KG1 (cell line): Measurements from ENCODE around the gene HSPB7.
"Not testable (repeated sequence)": the region's sequence is repeated elsewhere in the genome, so short reads cannot be mapped to it uniquely, and the experiment has no call there.

Experiments used
- DNase-seq: peaks from one replicate; lab custom pipeline; 2025; lab: John Stamatoyannopoulos, UW

HSPB7 gene

DNA sequence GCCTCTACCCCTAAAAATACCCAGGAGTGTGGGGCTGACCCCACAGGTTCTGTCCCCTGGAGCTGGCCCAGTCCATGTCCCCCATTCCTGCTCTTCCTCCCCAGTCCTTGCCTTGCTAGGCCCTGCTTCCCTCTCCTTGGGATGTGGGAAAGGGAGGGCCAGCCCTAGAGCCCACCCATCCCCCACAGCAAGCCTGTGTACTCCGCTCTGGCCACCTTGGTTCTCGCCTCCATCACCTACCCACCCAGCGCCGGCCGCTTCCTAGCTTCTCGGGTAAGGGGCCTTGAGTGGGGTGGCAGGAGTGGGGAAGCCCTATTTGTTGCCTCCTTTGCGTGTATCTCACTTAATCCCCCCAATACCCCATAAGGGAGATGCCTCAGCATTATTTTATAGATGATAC, 32.5 kb upstream of the HSPB7 start:
- DNase-seq = no peak

DNA sequence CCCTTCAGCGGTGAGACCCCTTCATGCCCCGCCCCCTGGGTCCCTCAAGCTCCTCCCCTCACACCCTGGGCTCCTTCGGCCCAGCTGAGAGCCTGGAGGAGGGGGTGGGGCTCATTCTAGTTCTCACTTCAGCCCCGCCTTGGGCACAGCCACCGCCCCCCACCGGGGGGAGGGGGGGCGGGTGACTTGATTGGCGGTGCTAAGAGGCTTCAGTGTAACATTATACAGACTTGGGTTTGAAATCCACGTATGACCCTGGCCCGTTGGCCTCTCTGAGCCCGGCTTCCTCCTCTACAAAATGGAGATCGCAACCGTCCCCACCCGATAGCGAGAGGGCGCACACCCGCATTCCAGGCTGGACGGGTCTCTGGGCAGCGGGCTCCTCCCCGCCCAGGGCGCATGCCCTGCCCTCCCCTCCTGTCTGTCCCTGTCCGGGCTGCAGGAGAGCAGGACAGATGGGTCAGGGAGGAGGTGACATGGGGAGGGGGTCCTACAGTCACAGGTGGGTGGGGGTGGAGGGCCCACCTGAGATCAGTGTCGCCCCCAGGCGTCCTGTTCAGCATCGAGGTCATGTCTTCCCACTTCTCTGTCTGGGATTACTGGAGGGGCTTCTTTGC, 30.8 kb upstream of the HSPB7 start:
- DNase-seq = no peak

DNA sequence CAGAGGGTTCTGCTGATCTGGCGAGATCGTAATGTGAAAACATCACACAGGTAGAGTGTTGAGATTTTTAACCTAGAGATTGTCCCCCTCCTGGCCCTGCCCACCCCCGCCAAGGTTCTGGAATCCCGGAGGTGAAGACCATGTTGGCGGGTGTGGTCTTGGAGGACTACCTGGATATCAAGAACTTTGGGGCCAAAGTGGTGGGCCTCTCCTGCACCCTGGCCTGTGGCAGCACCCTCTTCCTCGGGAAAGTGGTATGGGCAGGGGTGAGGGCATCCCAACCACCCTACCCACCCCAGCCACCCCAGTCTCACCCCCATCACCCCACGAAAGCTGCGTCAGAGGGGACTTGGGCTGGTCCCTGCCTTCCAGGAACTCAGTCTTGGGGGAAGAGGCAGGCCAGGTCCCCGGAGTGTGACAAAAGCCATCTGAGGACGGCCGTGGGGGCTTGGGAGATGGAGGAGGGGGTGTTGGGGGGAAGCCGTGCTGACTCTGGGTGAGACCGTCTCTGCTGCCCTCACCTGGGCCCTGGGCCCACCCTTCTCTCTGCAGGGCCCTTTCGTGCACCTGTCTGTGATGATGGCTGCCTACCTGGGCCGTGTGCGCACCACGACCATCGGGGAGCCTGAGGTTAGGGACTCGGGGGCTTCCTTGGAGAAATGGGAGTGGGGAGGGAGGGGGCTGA, 30.1 kb upstream of the HSPB7 start:
- no peak for DNase-seq

DNA sequence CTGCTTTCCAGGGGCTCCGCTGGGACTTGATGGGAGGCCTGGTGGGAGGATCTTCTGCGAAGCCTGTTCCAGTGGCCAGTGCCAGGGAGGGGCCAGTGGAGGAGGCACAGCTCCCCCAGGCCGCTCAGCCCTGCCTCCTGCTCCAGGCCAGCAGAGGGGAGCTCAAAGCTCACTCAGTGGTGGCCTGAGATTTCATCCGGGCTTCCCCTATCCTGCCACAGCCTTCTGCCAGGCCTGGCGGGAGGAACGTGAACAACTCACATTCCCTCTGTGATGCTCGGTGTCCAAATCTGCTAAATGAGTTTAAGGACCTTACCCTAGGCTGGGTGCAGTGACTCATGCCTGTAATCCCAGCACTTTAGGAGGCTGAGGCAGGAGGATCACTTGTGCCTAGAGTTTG, 29.0 kb upstream of the HSPB7 start:
- no peak for DNase-seq

DNA sequence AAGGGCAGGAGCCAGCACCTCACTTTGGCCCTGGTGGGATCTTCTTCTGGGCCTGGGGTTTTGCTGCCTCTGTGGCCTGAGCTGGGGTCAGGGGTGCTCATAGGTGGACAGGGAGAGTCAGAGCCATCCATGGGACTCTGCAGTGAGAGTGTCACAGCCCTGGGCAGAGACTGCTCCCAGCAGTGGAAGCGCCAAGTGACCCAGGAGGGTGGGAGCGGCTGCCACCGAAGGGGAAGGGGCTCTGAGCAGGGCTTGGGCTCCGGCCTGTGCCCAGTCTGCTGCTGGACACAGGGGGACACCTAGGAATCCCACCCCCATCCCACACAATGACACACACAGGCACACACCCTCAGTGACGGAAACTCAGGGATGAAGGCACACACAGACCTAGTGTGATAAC, 26.1 kb upstream of the HSPB7 start:
- no peak for DNase-seq

DNA sequence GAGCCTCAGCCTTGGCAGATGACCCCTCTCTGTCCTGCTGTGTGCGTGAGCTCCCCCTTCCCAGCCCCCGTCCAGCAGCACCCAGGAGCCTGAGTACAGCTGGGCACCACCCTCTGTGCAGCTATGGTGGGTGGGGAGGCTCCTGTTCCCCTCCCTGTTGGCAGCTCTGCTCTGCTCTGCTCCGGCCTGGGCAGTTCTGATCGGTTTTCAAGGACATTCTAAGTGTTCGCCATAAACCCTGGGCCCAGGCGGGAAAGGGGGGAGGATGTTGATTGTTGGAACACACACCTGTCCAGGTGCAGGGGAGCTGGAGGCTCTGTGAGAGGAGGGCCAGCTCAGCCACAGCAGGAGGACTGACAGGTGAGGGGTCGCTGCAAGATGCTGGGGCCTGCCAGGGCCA, 25.7 kb upstream of the HSPB7 start, which contains the start of gene CLCNKB:
Gene CLCNKB (plus strand): TSS at position 262 of the 400 bp plus-strand sequence. CDS start 711 bp downstream, outside the sequence.
- no peak for DNase-seq

DNA sequence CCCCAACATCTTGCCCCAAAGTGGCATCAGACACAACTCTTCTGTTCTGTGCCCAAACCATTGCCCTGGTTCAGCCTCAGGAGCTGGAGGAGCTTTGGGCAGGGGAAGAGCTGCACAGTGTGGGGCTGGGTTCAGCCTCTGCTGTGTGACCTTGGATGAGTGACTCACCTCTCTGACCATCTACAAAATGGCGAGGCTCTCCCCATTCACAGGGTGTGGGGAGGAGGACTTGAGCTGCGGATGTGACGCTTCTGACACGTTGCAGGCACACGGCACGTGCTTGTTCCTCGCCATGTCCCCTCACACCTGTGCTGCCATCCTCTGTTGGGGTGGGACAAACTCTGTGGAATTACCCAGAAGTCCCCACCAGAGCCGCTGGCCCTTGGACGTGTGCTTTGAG, 24.8 kb upstream of the HSPB7 start:
- not testable (repeated sequence) for DNase-seq

DNA sequence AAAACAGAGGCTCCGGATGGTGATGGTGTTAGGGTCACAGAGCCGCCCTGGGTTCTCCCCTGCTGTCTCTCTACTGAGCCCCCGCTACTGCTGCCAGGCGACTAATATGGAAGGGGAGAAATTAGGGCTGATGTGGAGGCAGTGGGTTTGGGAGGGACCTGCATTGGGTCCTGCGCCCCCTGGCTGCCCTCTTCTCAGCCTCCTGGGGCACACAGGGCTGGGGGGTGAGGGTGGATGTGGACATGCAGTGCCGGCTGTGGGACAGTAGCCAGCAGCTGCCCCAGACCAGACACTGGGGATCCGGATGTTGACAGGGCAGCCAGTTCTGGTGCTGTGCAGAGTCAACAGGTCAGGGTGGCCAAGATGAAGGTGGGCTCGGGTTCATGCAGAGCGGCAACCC, 24.3 kb upstream of the HSPB7 start:
- DNase-seq = no peak

DNA sequence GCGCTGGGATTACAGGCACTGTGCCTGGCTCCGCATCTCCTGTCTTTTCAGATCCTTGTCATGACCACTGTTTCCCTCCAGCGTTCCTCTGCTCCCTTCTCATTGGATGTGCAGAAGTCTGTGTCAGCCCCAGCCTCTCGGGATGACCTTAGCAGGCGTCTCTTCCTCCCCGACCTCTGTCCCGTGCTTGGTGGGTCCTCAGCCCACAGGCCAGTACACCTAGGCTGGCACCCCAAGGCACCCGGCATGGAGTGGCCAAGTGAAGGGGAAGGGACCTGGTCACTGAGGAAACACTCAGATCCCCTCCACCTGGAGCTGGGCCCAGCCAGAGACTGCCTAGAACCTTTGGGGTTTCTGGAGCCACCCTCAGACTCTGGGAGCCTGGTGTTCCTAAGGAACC, 23.4 kb upstream of the HSPB7 start:
- DNase-seq = no peak

DNA sequence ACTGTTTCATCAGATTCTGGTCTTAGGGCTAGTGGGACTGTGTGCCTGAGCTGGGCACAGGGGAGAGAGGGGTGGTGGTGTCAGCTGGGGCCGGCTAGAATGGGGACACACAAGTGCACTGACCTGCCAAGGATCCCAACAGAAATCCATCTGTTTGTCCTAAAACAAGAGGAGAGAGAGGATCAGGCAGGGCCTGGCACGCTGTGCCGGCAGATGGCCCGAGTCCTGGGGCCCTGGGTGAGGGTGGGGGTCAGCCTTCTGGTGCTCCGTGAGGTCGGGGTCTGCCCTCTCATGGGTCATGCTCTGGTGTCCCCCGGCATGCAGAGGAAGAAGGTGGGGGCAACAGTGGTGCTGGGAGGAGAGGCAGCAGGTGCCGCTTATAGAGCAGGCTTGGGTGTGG, 22.0 kb upstream of the HSPB7 start:
- not testable (repeated sequence) for DNase-seq

DNA sequence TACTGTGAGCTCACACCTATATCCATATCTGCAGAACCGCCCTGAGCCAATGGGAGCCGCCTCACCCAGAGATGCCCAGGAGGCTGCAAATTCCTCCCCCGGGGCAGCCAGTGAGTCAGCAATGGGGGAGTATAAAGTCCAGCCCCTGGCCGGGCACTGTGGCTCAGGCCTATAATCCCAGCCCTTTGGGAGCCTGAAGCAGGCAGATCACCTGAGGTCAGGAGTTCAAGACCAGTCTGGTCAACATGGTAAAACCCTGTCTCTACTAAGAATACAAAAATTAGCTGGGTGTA, 20.7 kb upstream of the HSPB7 start:
- DNase-seq = no peak

DNA sequence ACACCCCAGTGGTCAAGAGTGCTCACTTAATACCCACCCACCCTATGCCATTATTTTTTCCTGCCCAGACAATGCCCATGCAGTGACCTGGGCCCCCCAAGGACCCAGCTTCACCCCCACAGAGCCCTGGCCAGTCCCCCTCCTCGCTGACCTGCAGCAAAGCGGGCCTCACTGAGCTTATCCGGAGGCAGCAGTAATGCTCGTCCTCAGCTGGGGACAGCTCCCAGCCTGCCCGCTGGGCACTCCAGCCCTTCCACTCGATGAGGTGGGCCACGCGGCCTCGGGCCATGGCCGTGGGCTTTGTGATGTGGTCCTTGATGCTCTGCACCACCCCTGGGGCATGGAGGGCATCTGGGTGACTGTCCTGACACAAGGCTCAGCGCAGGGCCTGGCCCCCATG, 18.6 kb upstream of the HSPB7 start:
- not testable (repeated sequence) for DNase-seq

DNA sequence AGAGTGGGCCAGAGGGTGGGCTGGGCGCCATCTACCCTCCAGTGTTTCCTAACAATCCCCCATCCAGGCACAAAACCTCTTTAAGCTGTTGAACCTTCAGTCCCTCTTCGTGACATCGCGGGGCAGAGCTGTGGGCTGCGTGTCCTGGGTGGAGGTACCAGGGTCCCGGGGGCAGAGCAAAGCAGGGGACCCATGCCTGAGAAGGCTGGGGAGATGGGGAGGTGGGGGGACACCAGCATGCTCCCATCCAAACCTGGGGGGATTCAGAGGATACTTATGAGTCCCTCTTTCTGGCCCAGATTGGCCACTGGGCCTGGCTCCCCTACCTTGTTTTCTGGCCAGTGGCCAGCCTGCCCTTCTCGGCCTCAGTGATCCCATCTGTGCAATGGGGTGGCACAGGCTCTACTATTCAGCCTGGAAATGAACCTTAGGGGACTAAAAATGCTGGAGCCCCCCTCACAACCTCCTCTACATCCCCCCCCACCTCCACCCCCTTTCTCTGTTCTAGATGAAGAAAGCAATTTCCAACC, 15.3 kb upstream of the HSPB7 start:
- not testable (repeated sequence) for DNase-seq

DNA sequence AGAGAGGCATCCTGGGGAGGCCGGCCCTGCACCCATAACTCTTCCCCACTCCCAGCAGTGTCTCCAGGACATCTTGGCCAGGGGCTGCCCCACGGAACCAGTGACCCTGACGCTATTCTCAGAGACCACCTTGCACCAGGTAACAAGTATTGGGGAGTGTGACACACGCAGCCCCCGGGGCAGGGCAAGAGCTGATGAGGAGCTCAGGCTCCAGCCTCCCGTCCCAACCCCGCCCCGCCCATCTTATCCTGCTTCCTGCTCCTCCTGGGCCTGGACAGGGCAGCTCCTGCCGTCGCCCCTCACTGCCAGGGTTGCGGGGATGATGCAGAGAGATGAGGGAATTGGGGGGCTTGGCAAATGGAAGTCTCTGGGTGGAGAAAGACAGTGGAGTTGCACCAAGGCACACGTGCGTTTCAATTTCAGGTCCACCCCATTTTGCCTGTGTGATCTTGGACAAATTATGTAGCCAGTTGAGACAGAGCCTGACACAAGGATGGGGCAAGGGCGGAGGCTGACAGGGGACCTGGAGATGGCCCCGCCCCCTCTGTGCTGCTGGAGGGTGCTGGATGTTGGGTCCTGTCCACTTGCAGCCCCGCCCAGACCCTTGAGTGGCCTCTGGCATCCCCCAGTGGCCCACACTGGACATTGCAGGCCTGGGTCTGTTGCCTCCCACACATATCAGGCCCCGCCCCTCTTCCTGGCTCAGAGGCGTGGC, 14.7 kb upstream of the HSPB7 start:
- DNase-seq = peak; percentile 39

DNA sequence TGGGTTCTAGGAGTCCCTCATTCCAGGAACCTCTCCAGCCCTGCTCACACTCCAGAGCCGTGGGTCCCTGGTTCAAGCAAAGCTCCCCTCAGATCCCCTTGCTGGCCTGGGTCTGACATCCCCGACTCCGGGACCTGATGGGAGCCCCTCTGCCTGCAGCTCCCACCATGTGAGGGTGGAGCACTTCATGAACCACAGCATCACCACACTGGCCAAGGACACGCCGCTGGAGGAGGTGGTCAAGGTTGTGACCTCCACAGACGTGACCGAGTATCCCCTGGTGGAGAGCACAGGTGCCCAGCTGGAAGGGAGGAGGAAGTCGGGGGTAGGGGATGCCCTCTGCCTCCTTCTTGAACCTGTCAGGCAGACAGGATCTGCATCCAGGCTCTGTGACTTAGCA, 13.7 kb upstream of the HSPB7 start:
- DNase-seq = no peak

DNA sequence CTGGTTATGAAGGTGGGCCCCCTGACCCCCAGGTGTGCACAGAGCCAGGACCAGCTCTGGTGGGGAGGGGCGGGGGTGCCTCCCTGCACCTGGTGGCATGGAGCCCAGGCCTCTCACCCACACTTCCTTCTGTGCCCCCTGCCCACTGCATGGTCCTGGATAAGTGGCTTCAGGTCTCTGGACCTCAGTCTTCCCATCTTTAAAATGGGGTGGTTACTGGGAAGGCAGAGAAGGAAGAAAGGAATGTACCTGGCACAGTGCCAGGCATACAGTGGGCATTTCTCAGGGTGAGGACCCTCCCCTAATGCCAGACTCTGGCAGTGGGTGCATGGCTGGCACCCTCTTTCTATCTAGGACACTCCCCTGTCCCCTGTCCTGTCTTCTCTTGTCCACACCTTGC, 11.4 kb upstream of the HSPB7 start:
- DNase-seq = no peak

DNA sequence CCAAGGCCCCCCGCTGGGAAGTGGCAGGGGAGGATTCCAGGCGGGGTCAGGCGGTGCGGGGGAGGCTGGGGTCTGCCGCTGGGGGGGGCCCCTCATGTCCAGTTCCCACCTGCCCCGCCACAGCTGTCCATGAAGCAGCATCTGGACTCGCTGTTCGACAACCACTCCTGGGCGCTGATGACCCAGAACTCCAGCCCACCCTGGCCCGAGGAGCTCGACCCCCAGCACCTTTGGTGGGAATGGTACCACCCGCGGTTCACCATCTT, 11.1 kb upstream of the HSPB7 start:
- DNase-seq = not testable (repeated sequence)

DNA sequence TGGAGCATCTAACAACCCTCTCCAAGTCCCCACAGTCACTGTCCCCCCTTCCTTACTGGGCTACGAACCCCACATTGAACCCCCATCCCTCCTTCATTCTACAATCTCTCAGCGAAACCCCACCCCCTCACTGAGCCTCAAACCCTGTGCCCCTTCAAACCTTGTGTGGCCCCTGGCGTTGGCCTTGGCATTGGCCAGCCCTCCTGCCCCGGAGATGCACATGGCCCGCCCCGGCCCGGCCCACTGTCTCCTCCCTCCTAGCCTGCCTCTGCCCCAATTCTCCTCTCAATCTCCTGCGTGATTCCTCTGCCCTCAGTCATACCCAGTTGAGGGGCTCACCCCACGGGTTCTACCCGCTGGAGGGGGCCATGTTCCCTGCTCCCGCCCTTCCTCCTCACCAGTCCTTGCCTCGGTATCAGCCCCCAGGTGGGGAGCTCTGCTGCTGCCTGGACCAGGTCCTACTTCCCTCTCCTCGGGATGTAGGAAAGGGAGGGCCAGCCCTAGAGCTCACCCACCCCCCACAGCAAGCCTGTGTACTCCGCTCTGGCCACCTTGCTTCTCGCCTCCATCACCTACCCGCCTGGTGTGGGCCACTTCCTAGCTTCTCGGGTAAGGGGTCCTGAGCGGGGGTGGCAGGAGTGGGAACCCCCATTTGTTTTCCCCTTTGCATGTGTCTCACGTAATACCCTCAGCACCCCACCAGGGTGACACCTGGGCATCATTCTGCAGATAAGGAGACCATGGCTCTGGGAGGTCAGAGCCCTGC, 10.6 kb upstream of the HSPB7 start:
- DNase-seq = no peak

DNA sequence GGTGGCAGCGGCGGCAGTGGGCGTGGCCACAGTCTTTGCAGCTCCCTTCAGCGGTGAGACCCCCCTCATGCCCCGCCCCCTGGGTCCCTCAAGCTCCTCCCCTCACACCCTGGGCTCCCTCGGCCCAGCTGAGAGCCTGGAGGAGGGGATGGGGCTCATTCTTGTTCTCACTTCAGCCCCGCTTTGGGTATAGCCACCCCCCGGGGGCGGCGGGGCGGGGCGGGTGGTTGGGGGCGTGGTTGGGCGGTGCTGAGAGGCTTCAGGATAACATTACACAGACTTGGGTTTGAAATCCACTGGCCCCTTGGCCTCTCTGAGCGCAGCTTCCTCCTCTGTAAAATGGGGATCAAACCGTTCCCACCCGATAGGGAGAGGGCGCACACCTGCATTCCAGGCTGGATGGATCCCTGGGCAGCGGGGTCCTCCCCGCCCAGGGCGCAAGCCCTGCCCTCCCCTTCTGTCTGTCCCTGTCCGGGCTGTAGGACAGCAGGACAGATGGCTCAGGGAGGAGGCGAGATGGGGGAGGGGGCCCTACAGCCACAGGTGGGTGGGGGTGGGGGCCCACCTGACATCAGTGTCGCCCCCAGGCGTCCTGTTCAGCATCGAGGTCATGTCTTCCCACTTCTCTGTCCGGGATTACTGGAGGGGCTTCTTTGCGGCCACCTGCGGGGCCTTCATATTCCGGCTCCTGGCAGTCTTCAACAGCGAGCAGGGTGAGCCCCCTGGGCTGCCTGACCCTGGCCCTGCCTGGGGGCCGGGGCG, 9.1 kb upstream of the HSPB7 start:
- no peak for DNase-seq

DNA sequence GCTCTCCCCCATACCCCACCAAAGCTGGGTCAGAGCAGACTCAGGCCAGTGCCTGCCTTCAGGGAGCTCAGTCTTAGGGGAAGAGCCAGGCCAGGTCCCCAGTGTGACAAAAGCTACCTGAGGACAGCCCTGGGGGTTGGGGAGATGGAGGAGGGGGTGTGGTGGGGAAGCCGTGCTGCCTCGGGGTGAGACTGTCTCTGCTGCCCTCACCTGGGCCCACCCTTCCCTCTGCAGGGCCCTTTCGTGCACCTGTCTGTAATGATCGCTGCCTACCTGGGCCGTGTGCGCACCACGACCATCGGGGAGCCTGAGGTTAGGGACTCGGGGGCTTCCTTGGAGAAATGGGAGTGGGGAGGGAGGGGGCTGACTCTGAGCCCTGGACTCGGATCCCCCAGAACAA, 8.5 kb upstream of the HSPB7 start:
- DNase-seq = not testable (repeated sequence)

DNA sequence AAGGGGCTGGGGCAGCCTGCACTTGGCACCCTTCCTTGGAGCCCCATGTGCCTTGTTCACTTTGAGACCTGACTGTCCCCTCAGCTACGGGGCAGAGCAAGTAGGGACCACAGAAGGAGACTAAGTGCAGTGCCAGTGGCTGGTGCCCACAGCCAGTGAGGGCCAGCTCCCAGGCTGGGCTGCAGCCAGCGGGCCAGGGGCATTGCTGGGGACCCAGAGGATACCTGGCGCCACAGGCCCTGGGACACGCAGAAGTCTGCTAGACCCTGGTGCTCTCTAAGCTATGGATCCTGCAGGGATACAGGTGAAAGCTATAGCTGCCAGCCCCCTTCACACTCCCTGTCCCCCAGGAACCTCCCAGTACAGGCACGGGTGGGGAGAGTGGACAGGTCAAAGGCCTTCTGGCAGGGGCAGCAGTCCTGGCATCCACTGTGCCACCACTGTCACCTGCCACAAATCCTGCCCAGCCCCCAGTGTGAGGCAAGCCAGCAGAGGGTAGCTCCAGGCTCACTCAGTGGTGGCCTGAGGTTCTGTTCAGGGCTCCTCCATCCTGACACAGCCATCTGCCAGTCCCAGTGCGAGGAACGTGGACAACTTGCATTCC, 5.3 kb upstream of the HSPB7 start:
- DNase-seq = no peak

DNA sequence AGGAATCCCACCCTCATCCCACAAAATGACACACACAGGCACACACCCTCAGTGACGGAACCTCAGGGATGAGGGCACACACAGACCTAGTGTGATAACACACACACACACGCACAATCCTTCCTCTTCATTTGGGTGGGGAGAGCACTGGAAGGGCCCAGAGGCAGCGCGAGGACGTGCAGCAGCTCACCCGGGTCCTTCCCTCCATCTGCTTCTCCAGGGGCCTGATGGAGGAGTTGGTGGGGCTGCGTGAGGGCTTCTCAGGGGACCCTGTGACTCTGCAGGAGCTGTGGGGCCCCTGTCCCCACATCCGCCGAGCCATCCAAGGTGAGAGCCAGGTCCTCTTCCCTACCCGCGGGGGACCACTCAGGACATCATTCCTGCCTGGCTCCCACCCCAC, 4.5 kb upstream of the HSPB7 start:
- no peak for DNase-seq
